ENCODE measurements around the gene APC2.
"Not testable (repeated sequence)": the region's sequence is repeated elsewhere in the genome, so short reads cannot be mapped to it uniquely, and the experiment has no call there.

Gene APC2

DNA sequence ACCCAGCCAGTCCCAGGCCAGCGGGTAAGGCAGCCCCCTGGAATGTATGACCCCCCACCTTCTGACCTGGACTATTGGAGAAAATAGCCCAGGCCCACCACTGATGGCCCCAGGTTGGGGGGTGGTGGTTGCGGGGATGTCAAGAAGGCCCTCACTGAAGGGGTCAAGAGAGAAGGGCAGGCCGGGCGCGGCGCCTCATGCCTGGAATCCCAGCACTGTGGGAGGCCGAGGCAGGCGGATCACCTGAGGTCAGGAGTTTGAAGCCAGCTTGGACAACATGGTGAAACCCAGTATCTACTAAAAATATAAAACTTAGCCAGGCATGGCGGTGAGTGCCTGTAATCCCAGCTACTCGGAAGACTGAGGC, 64.4 kb downstream of the APC2 start:
- no peak for DNase-seq

DNA sequence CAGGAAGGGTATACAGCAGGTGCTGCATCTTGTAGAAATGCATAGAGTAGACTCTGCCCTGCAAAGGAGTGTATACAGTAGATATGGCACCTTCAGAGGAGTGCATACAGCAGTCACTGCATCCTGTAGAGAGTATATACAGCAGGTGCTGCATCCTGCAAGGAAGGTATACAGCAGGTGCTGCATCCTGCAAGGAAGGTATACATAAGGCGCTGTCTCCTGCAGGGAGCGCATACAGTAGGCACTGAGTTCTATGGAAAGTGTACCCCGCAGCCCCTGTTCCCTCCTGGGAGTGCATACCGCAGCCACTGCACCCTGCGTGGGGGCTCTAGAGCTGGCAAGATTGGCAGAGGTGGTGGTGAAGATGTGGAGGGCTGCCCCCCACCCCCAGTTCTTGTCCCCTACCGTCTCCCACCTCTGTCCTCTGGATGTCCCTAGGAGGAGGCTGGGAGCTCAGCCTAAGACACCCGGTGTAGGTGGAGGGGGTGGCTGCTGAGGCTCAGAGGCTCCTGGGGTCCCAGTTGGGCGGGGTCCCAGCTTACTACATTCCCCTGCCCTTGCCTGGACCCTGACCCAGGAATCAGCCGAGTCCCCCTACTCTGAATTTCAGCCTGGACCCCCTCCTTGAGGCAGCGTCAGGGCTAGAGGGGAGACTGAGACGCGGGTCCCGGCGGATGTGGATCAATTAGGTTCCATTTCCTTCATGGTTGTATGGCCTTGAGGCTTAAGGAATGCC, 65.2 kb downstream of the APC2 start:
- DNase-seq = no peak

DNA sequence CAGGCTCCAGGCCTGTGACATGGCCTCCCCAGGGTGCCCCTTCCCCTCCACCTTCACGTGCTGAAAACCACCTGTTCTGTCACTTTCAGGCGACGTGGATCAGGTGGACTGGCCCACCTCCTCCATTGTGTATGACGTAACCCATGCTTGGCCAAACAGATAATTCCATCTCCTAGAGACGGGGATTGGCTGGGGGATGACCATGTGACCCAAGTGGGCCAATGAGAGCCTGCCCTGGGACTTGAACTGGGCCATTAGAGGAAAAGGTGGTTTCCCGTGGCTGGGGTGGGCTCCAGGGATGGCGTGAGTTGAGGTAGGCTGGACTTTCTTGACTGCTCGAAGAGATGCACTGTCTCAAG, 66.5 kb downstream of the APC2 start:
- no peak for DNase-seq

DNA sequence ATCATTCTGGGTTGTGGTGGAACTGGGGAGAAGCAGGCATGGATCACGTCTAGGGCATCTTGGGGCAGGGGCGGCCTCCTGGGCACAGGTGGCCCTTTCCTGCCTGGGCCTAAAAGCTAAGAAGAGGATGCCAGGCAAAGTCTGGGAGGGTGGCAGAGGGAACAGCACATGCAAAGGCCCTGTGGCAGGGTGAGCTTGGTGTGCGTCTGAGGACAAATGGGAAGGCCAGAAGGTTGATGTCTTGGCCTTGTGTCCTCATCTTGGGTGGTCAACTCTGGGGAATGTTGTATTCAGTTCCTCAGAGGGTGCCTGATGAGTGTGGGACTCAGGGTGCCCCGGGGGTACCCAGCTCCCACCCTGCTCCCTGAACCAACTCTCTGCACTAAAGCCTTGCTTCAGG, 68.5 kb downstream of the APC2 start:
- no peak for DNase-seq

DNA sequence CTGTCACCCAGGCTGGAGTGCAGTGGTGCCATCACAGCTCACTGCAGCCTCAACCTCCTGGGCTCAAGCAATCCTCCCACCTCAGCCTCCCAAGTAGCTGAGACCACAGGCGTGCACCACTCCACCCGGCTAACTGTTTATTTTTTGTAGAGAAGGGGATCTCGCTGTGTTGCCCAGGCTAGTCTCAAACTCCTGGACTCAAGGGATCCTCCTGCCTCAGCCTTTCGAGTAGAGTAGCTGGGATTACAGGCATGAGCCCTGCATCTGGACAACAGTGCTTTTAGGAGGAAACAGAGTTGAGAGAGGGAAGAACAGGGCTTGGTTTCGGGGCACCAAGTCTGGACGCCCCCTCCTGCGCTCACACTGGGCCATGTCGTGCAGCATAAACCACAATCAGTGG, 69.9 kb downstream of the APC2 start:
- not testable (repeated sequence) for DNase-seq

DNA sequence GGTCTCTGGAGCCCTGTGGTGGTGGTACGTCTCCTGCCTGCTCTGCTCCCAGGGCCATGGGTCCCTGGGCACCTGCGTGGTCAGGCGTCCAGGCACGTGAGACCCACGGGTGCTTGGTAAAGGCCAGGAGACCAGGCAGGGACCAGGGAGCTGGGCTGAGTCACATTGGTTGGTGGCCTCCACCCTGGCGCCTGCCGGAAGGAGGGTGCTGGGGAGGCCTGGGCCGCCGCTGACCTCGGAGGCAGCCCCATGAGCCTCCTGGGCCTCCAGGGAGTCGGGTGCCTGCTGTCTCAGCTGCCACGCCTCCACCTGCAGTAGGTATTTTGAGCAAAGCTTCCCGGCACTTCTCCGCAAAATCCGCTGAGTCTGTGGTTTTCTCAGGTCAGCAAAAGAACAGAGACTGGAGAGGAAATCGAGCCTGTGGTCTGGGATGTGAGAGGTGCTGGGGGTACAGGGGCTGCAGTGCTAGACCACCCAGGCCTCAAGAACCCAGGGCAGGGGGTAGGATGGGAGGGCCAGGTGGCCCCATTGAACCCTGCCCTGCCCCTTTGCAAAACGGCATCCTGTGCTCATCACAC, 70.4 kb downstream of the APC2 start:
- no peak for DNase-seq

DNA sequence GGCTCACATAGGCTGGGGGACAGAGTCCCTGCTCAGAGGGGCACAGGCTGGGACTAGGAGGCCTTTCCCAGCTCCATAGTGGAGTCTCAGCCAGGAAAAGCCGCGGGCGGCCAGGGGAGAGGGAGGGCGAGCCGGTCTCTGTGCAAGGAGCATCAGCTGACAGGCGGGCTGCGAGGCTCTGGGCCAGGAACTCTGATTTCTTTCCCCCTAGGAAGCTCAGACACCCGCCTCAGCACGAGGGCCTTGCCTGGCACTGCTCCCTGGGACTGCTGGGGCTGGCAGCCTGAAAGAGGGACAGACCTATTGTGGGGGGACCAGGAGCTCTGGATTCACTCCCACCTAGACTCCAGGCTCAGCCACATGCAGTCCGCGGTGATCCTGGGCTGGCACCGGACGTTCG, 71.7 kb downstream of the APC2 start:
- no peak for DNase-seq

DNA sequence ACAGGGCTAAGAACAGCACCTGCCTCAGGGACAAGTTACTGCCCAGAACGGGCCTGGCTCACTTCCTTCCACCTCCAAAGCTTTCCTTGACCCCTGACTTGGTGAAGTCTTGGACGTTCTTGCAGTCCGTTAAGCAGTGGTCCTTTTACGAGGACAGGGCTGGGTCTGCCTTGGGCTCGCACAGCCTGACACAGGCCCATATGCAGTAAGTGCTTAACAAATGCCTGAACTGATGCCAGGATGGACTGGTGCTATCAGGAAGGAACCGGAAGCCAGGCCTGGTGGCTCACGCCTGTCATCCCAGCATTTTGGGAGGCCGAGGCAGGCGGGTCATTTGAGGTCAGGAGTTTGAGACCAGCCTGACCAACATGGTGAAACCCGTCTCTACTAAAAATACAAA, 72.1 kb downstream of the APC2 start:
- DNase-seq = no peak

DNA sequence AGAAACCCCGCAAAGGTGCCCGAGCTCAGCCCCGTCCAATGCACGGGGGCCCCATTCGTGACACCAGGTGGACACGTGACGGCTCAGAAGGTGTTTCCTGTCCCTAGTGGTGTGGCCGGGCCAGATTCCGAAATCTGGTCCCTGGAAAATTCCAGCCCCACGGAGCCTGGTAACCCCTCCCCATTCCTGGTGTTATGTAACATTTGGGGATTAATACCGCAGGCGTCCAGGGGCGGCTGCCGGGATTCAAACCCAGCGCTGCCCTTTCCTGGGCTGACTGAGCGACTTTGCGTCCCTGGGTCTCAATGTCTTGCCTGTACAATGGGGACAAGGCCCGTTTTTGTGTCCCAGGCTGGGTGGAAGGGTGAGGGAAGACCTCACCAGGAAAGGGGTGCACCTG, 72.9 kb downstream of the APC2 start:
- no peak for DNase-seq
